AG09319 (cell line): Measurements from ENCODE around the gene ADAMTSL1.

ENCODE experiments used
- DNase-seq: peaks from one replicate; pipeline ENCODE4 v3.0.0-alpha.2; 2010; ENCODE audit warnings: low read depth; ENCODE audit errors: extremely low read depth
- CTCF ChIP-seq: IDR thresholded peaks from 2 replicates; pipeline ENCODE4 v1.5.1; 2011; ENCODE audit warnings: low read depth, mild to moderate bottlenecking, inconsistent platforms, low read length, moderate library complexity

Gene ADAMTSL1

DNA sequence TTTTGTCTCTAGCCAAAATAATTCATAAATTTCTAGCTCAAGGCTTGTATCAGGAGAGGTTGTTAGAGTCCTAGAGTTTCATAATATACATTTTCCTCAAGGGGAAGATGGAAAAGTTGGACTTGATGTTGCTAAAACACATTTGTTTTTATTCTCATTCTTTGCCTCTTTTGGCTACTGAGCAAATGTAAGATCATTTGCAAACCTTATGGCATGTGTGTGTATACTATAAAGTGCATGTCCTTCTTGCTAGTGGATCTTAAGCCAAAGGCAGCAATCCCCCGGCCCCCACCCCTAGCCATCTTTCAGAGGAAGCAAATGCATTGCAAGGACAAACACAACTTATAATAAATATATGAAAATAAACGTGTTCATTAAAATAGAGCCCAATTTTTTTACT lies 43.0 kb downstream of the ADAMTSL1 start:
- no peak for DNase-seq
- TF ChIP-seq CTCF: no peak

- no peak for TF ChIP-seq CTCF
- DNase-seq: no peak
These were observed 46.6 kb downstream of the ADAMTSL1 start for GRCh38 chr9:18520416-18521047.

- no peak for DNase-seq
- no peak for TF ChIP-seq CTCF
These were observed 52.7 kb downstream of the ADAMTSL1 start for GRCh38 chr9:18526685-18527084.

DNA sequence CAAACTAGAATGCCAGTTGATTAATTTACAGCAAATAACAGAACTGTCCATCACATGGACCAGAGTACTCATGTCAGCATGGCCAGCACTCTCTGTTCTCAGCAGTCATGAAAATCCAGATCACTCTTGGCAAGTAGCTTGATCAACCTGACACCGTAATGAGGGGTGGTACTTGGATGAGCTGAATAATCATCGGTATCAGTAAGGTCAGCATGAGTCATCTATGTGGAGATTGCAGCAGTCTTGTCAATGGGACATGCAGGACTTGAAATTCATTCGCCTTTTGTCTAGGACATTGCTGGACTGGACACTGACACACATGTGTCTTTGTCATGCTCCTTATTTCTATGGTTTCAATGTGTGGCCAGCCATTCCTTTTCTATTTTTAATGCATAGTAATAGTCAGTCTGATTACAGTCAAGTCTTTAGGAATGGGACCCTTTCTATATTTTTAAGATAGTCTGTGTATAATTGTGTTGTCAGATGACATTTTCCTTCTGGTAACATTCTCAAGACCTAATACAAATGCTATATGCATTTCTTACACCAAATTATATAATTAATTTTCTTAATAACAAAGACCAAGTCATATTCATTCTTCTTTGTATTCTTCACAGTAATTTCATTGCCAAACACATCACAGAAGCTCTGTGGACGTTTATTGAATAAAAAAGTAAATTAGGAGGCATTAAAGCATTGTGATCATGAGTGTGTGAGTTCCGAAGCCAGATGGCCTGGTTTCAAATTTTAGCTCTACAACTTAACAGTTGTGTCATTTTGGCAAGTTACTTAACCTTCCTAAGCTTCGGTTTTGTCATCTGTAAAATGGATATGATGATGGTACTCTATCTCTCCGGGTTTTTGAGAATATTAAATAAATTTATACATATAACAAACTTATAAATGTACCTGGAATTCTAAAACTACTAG lies 57.4 kb downstream of the ADAMTSL1 start:
- DNase-seq: no peak
- TF ChIP-seq CTCF: no peak

GRCh38 chr9:18534611-18535010 lies 60.7 kb downstream of the ADAMTSL1 start:
- DNase-seq: no peak
- TF ChIP-seq CTCF: no peak

- TF ChIP-seq CTCF: no peak
- no peak for DNase-seq
These were observed 62.6 kb downstream of the ADAMTSL1 start for GRCh38 chr9:18536554-18536953.

DNA sequence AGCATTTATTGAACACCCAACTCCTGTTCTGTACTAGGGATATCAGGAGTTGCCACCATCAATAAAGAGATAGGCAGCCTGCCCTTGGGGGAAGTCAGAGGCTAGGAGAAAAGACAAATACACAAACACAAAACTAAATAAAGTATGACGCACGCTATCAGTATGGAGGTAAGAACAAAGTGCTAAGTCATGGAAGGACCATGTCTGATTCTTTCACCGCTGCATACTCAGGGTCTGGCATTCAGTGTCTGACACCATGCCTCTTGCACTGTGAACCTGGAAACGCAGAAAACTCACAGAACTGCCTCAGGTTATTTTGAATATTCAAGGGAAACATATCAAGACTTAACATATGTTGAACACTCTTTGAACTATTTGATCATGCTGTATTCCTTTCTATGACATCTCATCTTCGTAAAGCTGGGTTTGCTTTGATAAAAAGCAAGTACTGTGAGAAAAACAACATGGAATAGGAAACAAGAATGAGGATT lies 65.3 kb downstream of the ADAMTSL1 start:
- DNase-seq: no peak
- no peak for TF ChIP-seq CTCF
